WTC11 (cell line): Measurements from ENCODE around the gene COL21A1.

Source experiments
- TF ChIP-seq, protein P1 (sequence below): fragments of 200-600 bp; IDR thresholded peaks from 2 replicates; pipeline ENCODE4 v1.8.0; 2022; ENCODE audit warnings: antibody characterized with exemption
- TF ChIP-seq, protein P2 (sequence below): sonication (generic); formaldehyde crosslinking; IDR thresholded peaks from 2 replicates; pipeline ENCODE4 v1.8.1; 2022; ENCODE audit warnings: low read depth, missing genetic modification reagents, borderline replicate concordance
- TF ChIP-seq, protein P3 (sequence below): sonication (generic); formaldehyde crosslinking; IDR thresholded peaks from 2 replicates; pipeline ENCODE4 v1.8.1; 2023; ENCODE audit warnings: mild to moderate bottlenecking, missing genetic modification reagents, moderate library complexity

DNA sequence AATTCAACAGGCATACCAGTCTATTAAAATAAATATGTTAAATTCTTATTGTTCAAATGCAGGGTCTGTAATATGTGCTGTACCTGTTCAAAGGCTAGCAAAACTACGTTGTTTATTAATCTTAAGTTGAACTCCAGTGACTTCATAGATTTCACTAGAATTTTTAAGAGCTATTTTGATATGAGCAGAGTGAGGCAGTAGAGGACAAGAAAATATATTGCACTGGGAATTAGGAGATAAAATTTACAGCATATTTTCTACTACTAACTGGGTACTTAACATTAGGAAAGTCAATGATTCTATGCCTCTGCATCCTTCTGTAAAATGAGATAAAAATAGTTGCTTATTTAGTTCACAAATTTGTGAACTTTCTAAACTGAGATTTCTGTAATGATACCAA is 209.8 kb downstream of the COL21A1 start:
- TF ChIP-seq, protein P1, sequence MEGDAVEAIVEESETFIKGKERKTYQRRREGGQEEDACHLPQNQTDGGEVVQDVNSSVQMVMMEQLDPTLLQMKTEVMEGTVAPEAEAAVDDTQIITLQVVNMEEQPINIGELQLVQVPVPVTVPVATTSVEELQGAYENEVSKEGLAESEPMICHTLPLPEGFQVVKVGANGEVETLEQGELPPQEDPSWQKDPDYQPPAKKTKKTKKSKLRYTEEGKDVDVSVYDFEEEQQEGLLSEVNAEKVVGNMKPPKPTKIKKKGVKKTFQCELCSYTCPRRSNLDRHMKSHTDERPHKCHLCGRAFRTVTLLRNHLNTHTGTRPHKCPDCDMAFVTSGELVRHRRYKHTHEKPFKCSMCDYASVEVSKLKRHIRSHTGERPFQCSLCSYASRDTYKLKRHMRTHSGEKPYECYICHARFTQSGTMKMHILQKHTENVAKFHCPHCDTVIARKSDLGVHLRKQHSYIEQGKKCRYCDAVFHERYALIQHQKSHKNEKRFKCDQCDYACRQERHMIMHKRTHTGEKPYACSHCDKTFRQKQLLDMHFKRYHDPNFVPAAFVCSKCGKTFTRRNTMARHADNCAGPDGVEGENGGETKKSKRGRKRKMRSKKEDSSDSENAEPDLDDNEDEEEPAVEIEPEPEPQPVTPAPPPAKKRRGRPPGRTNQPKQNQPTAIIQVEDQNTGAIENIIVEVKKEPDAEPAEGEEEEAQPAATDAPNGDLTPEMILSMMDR: no peak
- TF ChIP-seq, protein P2, sequence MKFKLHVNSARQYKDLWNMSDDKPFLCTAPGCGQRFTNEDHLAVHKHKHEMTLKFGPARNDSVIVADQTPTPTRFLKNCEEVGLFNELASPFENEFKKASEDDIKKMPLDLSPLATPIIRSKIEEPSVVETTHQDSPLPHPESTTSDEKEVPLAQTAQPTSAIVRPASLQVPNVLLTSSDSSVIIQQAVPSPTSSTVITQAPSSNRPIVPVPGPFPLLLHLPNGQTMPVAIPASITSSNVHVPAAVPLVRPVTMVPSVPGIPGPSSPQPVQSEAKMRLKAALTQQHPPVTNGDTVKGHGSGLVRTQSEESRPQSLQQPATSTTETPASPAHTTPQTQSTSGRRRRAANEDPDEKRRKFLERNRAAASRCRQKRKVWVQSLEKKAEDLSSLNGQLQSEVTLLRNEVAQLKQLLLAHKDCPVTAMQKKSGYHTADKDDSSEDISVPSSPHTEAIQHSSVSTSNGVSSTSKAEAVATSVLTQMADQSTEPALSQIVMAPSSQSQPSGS (CRISPR knock-in tag): no peak
- TF ChIP-seq, protein P3, sequence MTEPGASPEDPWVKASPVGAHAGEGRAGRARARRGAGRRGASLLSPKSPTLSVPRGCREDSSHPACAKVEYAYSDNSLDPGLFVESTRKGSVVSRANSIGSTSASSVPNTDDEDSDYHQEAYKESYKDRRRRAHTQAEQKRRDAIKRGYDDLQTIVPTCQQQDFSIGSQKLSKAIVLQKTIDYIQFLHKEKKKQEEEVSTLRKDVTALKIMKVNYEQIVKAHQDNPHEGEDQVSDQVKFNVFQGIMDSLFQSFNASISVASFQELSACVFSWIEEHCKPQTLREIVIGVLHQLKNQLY: no peak
